Activated CD8-positive, alpha-beta memory T cell treated with anti-CD3 and anti-CD28 coated beads for 48 hours (primary cell): Measurements from ENCODE around the gene FIS1.
A peak's percentile ranks its signal among the peaks of the same experiment; 100 is the strongest.
"Not testable (repeated sequence)": the region's sequence is repeated elsewhere in the genome, so short reads cannot be mapped to it uniquely, and the experiment has no call there.

Experiments
- DNase-seq, 3 experiments: peaks; one replicate each; pipeline ENCODE4 v3.0.0-alpha.2; 2020; ENCODE audit warnings: low read depth in 2 of 3, low spot score in 2 of 3

FIS1 gene

DNA sequence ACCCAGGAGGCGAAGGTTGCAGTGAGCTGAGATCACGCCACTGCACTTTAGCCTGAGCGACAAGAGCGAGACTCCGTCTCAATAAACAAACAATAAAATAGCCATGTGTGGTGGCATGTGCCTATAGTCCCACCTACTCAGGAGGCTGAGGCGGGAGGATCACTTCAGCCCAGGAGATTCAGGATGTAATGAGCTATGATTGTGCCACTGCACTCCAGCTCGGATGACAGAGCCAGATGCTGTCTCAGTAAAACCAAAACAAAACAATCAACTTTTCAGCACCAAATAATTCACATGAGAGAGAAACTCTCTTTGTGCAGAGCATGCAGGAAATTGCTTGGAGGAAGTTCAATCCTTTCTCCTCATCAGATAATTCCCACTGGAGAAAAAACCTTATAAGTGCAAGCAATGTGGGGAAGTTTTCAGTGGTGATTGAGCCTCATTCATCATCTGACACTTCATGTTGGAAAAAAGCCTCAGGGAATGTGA is 13.4 kb upstream of the FIS1 start:
- no peak for DNase-seq

- no peak for DNase-seq
Observed at GRCh38 chr7:101255796-101256195, 10.9 kb upstream of the FIS1 start.

DNA sequence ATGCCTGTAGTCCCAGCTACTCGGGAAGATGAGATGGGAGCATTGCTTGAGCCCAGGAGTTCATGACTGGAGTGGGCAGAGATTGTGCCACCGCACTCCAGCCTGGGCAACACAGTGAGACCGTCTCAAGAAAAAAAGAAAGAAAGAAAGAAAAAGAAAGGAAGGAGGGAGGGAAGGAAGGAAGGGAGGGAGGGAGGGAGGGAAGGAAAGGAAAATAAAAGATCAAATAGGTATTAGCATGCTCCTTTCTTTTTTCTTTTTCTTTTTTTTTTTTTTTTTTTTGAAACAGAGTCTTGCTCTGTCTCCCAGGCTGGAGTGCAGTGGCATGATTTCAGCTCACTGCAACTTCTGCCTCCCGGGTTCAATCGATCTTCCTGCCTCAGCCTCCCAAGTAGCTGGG is 8.3 kb upstream of the FIS1 start:
- DNase-seq: not testable (repeated sequence)

GRCh38 chr7:101251871-101252659 is 7.2 kb upstream of the FIS1 start:
- DNase-seq: peak; percentile 93 to 98 (median 94)

DNA sequence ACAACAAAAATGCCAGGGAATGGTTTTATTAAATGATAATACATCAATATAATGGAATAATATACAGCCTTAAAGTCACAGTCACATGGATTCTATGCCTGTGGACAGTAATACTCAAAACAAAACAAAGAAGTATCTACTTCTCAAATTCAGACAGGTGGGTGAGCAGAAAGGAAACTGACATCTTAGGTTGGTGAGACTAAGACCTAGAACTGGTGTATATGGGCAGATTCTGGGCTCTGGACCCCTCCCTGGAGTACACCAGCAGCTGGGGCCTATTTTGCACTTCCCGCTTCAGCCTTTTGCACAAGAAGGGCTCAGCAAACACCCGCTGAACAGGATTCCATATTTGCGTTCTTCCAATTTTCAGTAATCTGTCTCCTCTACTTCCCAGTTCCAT is 5.4 kb upstream of the FIS1 start:
- DNase-seq: no peak

- DNase-seq: no peak
Observed at GRCh38 chr7:101248276-101248675, 3.4 kb upstream of the FIS1 start.

- DNase-seq: no peak
Observed at GRCh38 chr7:101245147-101245668, 327 bp upstream of the FIS1 start.

DNA sequence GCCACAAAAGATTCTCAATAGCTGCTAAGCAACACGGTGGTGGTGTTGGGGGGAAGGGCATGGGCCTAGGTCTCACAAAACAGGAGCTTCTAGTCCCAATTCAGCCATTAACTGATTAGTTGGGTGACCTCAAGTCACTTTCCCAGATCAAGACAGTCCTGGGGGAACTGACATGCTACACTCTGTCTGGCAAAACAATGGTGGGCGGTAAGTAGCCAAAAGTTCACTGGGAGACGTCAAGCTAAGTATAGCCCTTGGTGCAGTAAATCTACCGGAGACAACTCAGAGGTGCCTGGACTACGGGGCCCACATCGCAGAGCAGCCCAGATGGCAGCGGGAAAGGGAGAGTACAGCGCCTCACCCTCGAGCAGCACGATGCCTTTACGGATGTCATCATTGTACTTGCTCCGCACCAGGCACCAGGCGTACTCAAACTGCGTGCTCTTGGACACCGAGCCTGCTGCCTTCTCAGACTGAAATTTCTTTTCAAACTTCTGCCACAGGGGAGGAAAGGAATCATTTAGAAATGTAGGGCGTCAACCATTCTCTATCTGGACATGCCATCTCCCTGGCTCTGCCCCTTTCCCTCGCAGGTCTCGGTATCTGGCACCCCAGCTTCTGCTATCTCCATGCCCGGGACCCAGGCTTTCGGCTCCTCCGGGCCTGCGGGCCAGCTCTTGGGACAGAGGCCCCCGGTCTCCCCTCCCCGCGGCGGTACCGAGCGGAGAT is 1.1 kb downstream of the FIS1 start:
- DNase-seq: peak in 1 of 3 experiments; percentile 51

DNA sequence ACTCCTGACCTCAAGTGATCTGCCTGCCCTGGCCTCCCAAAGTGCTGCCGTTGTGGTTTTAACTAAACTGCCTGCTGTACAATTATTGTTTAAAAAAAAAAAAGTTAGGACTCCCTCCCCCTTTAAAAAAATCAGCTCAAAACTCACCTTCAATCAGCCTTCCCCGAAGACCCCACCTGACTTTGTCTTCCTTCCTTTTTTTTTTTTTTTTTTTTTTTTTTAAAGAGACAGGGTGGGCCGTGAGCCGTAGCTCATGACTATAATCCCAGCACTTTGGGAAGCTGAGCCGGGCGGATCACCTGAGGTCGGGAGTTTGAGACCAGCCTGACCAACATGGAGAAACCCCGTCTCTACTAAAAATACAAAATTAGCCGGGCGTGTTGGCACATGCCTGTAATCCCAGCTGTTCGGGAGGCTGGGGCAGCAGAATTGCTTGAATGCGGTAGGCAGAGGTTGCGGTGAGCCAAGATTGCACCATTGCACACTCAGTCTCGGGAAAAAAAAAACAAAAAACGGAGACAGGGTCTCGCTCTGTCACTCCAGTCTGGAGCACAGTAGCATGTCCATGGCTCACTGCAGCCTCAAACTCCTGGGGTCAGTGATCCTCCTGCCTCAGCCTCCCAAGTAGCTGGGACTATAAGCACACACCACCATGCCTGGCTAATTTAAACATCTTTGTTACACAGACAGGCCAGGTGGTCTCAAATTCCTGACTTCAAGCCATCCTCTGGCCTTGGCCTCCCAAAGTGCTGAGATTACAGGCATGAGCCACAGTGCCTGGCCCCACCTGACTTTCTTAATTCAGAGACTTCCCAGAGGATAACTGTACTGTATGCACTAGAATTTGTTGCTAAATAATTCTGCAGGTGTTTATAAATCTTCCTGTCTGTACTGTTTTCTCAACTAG is 3.2 kb downstream of the FIS1 start:
- DNase-seq: no peak

- no peak for DNase-seq
Observed at GRCh38 chr7:101241015-101241363, 3.9 kb downstream of the FIS1 start.

DNA sequence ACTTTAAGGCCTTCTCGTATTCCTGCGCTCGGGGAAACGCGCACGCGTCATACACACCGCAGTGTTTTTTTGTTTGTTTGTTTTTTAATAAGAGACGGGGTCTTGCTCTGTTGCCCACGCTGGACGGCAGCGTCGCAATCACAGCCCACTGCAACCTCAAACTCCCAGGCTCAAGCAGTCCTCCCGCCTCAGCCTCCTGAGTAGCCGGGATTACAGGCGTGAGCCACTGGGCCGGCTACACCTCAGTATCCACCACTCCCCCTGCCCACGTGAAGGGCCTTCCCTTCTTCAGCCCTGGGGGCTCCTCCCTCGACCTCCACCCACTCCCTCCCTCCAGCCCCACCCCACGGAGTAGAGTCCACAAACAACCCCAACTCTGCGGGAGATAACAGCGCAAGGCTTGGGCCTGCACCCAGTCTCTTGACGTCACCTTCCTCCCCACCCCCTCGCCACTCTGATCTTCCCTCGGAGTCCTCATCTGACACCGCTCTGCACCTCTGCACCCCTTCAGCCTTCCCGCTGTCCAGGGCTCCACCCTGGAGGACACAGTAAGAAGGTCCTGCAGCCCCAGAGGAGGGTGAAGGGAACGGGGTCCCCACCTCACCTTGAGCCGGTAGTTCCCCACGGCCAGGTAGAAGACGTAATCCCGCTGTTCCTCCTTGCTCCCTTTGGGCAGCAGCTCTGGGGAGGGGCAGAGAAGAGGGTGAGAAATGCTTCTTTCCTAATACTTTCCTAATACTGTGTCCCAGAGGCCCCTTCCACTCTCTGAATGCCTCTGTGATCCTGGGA is 4.5 kb downstream of the FIS1 start:
- DNase-seq: no peak

DNA sequence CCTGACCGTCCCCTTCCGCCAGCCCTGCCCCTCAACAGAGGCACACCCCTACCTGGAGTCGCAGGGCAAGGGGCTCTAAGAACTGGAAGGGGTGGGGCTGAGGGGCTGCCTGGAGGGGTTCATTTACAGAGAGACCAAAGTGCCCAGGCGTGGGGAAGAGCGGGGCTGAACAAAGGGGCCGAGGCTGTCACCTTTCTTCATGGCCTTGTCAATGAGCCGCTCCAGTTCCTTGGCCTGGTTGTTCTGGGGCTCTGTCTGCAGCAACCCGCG is 5.0 kb downstream of the FIS1 start:
- no peak for DNase-seq

GRCh38 chr7:101239191-101239950 is 5.5 kb downstream of the FIS1 start:
- DNase-seq: no peak

DNA sequence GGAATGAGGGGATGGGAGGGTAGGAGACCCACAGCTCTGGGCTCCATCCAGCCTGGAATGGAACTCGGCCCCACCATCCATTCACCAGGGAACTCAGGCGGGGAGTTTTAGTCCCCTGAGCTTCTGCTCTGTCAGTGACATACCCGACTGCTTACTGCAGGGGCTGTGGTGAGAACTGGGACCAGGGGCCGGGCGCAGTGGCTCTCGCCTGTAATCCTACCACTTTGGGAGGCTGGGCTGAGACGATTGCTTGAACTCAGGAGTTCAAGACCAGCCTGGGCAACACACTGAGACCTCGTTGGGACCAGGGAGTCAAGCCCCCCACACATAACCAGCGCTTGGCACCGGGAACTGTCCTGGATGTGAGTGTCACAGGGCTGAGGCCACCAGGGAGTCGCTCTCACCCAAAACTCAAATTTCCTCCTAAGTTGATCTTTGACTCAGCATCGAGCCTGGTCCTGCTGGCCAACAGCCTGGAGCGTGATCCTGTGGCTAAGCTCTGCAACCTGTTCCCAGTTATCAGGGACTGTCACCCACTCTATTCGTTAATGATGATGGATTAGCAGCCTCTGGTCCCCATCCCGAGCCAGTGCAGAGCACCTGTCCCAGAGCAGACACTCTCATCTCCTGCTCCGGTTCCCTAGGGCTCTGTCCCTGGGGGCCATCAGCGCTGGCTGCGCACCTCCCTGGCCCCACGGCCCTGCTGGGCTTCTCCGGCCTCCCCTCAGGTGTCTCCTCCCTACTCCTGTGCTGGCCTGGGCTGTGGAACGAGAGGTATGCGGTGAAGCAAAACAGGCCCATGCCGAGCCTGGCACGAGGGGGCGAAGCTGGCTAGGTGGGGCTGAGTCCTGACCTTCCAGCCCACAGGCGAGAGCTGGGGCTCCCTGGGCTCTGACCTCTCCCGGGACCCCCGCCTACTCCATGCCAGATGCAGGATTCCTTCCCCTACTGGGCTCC is 6.4 kb downstream of the FIS1 start:
- no peak for DNase-seq

- no peak for DNase-seq
Observed at GRCh38 chr7:101237206-101238067, 7.4 kb downstream of the FIS1 start, which contains the start of gene CLDN15. TSS of gene CLDN15 (minus strand) at chr7:101237802. CDS start at chr7:101237581, 221 bp downstream.

- no peak for DNase-seq
Observed at GRCh38 chr7:101236292-101236835, 8.5 kb downstream of the FIS1 start.

DNA sequence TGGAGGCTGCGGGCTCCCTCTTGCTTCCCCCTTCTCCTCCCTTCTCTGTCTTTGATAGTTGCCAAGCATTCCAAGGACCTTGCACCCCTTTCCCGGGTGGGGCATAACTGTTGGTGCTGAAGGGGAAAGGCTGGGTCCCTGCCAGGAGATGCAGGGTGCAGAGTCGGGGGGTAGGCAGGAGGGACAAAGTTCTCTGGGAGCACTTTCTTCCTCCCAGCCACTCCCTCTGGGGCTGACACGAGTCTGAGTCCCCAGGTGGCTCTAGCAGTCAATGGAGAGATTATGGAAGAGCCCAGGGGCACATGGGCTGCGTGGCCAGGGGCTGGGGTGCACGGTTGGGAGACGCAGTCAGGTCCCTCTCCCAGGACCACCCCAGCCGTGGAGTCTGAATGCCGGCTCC is 9.4 kb downstream of the FIS1 start:
- DNase-seq: no peak

DNA sequence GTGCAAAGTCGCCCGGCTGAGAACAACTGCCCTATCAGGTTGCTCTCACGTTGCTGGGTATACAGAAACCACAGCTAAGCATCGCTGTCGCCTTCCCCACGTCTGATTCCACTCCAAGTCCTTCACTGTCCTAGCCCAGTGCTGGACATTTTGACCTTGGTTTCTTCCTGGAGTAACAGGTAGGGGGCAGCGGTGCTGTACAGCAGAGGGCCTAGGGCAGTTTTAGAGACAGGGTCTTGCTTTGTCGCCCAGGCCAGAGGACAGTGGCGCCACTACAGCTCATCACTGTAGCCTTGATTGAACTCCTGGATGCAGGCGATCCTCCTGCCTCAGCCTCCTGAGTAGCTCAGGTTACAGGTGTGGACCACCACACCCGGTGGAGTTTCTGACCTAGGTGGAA is 9.8 kb downstream of the FIS1 start:
- no peak for DNase-seq
